IPS-20b (cell line): ENCODE measurements around the gene GRIA2.

Experiments used
- H3K27ac ChIP-seq: one replicate; pipeline ENCODE4 v1.5.1; 2013; ENCODE audit warnings: low read length
- H3K27me3 ChIP-seq: 2 replicates; pipeline ENCODE4 v1.6.1; 2013; ENCODE audit warnings: mild to moderate bottlenecking, low read length, inconsistent platforms; ENCODE audit not compliant: insufficient read depth
- H3K36me3 ChIP-seq: 2 replicates; pipeline ENCODE4 v1.6.1; 2013; ENCODE audit warnings: low read depth, mild to moderate bottlenecking, inconsistent platforms, low read length, moderate library complexity; ENCODE audit not compliant: insufficient read depth
- H3K4me1 ChIP-seq: 2 replicates; pipeline ENCODE4 v1.6.1; 2013; ENCODE audit warnings: mild to moderate bottlenecking, control low read depth, inconsistent platforms, low read length, moderate library complexity; ENCODE audit not compliant: insufficient read depth
- H3K4me3 ChIP-seq: 2 replicates; pipeline ENCODE4 v1.5.1; 2013; ENCODE audit warnings: mild to moderate bottlenecking, low read length, inconsistent platforms
- H3K9ac ChIP-seq: 2 replicates; pipeline ENCODE4 v1.6.1; 2013; ENCODE audit warnings: low read depth, mild to moderate bottlenecking, inconsistent platforms, low read length, moderate library complexity
- H3K9me3 ChIP-seq: 2 replicates; pipeline ENCODE4 v1.6.1; 2013; ENCODE audit warnings: mild to moderate bottlenecking, low read depth, low read length, inconsistent platforms; ENCODE audit not compliant: insufficient read depth

Gene GRIA2

DNA sequence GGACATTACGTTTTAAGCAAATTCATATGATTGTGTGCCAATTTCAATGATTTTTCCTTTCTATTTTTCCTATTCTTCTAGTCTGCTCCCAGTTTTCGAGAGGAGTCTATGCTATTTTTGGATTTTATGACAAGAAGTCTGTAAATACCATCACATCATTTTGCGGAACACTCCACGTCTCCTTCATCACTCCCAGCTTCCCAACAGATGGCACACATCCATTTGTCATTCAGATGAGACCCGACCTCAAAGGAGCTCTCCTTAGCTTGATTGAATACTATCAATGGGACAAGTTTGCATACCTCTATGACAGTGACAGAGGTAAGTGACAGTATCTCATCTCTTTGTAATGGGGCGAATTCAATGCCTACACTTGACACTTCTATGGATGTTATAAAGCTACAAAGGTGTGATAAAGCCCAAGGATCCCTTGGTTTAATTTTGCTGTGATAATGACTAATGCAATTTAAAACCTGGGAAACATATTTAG is 83.0 kb downstream of the GRIA2 start:
- Histone ChIP-seq H3K9ac (no peak overlapping the region), H3K36me3 (no peaks in the 10 kb centered on the region), H3K4me3 (no peak overlapping the region), H3K4me1 (no peaks in the 10 kb centered on the region), H3K9me3 (no peaks in the 10 kb centered on the region), H3K27me3 (no peaks in the 10 kb centered on the region), H3K27ac (no peak overlapping the region)

DNA sequence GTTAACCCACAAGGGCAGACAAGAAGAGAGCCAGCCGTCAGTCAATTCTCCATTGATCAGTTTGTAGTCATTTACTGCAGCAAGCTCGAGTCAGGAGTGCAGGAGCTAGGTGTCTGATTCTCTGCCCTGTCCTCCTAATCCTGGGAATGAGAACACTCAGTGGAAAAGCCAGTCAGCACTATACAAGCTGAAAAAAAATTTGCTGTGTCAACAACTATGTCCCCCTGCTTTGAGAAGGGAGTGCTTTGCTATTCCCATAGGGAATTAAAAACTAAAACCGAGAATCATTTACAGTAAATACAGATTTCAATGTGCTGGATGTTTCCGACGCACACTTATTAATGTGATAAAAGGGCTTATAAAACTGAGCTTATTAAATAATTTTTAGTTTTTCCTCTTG is 84.2 kb downstream of the GRIA2 start:
- Histone ChIP-seq H3K4me1 (no peaks in the 10 kb centered on the region), H3K27ac (no peak overlapping the region), H3K9ac (no peak overlapping the region), H3K4me3 (no peak overlapping the region), H3K36me3 (no peaks in the 10 kb centered on the region), H3K27me3 (no peaks in the 10 kb centered on the region), H3K9me3 (no peaks in the 10 kb centered on the region)

DNA sequence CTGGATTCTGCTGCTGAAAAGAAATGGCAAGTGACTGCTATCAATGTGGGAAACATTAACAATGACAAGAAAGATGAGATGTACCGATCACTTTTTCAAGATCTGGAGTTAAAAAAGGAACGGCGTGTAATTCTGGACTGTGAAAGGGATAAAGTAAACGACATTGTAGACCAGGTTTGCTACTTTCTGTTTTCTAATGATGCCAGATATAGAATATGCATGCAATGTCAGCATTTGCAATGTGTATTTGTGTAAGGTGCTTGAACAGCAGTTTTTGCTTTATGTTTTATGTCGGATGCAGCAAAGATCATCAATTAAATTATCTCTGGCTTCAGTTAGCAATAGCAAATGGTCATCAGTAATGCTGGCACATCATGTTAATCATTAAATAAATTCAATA is 92.2 kb downstream of the GRIA2 start:
- H3K27ac ChIP-seq: no peak overlapping the region

GRCh38 chr4:157314906-157315305 is 94.4 kb downstream of the GRIA2 start:
- no peaks in the 10 kb centered on the region for H3K27me3 ChIP-seq
- H3K4me3 ChIP-seq: no peak overlapping the region
- H3K9ac ChIP-seq: no peak overlapping the region
- no peaks in the 10 kb centered on the region for H3K4me1 ChIP-seq
- H3K9me3 ChIP-seq: no peaks in the 10 kb centered on the region
- H3K27ac ChIP-seq: no peak overlapping the region
- H3K36me3 ChIP-seq: no peaks in the 10 kb centered on the region

More for the DNA sequence above, 92.2 kb downstream of the GRIA2 start:
- Histone ChIP-seq H3K36me3 (no peaks in the 10 kb centered on the region), H3K4me3 (no peak overlapping the region), H3K9me3 (no peaks in the 10 kb centered on the region), H3K27me3 (no peaks in the 10 kb centered on the region), H3K4me1 (no peaks in the 10 kb centered on the region), H3K9ac (no peak overlapping the region)

DNA sequence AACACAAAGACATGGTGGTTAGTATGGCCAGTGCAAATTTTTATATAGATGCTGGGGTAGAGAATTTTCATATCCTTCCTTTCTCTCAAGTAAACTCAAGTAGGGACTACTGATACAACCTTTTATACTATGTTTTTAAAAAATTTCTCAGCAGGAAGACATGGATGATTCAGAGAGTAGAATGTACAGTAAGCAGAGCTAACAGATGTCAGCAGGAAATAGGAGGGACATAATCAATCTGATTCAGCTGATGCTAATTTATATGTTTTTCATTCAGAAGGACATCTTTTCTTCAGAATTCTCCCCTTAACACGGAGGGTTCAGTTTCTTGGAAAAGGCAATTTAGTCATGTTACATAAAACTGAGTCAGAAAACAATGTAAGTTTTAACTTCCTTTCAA is 95.4 kb downstream of the GRIA2 start:
- H3K27ac ChIP-seq: no peak overlapping the region
- no peaks in the 10 kb centered on the region for H3K4me1 ChIP-seq

GRCh38 chr4:157320092-157320491 is 99.6 kb downstream of the GRIA2 start:
- H3K36me3 ChIP-seq: no peaks in the 10 kb centered on the region
- no peak overlapping the region for H3K27ac ChIP-seq
- H3K9ac ChIP-seq: no peak overlapping the region
- H3K27me3 ChIP-seq: no peaks in the 10 kb centered on the region
- H3K4me1 ChIP-seq: no peaks in the 10 kb centered on the region
- H3K4me3 ChIP-seq: no peak overlapping the region
- H3K9me3 ChIP-seq: no peaks in the 10 kb centered on the region

More for the DNA sequence above, 95.4 kb downstream of the GRIA2 start:
- H3K9ac ChIP-seq: no peak overlapping the region
- no peaks in the 10 kb centered on the region for H3K27me3 ChIP-seq
- no peak overlapping the region for H3K4me3 ChIP-seq
- H3K36me3 ChIP-seq: no peaks in the 10 kb centered on the region
- H3K9me3 ChIP-seq: no peaks in the 10 kb centered on the region

GRCh38 chr4:157327666-157328065 is 107.1 kb downstream of the GRIA2 start:
- H3K27ac ChIP-seq: no peak overlapping the region
- H3K9ac ChIP-seq: no peak overlapping the region
- no peaks in the 10 kb centered on the region for H3K9me3 ChIP-seq
- no peaks in the 10 kb centered on the region for H3K36me3 ChIP-seq
- no peaks in the 10 kb centered on the region for H3K4me1 ChIP-seq
- H3K4me3 ChIP-seq: no peak overlapping the region
- H3K27me3 ChIP-seq: no peaks in the 10 kb centered on the region

DNA sequence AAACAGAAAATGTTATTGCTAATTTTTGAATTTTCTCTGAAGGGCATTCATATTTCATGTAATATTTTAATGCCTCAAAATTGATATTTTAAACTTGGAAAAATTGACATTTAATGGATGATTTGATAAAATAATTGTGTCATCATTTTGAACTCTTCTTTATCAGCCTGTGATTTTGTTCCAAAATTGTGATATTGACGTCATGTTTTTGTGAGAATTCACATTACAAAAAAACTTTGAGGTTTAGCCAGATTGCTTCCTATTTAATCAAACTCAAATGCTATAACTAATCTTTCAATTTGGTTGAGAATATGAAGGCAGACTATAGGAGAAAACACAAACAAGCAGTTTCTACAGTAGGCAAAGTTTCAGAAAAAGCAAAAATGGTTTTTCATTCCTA is 137.4 kb downstream of the GRIA2 start:
- no peaks in the 10 kb centered on the region for H3K9me3 ChIP-seq

GRCh38 chr4:157358439-157358838 is 137.9 kb downstream of the GRIA2 start:
- no peaks in the 10 kb centered on the region for H3K9me3 ChIP-seq
- H3K27me3 ChIP-seq: no peaks in the 10 kb centered on the region
- H3K4me1 ChIP-seq: peaks cover 9% of the 10 kb centered on the region; the same call in 1 of the 2 replicates
- H3K4me3 ChIP-seq: no peak overlapping the region
- no peak overlapping the region for H3K27ac ChIP-seq
- H3K9ac ChIP-seq: no peak overlapping the region
- H3K36me3 ChIP-seq: no peaks in the 10 kb centered on the region

More for the DNA sequence above, 137.4 kb downstream of the GRIA2 start:
- Histone ChIP-seq H3K4me1 (peaks cover 9% of the 10 kb centered on the region; the same call in 1 of the 2 replicates), H3K36me3 (no peaks in the 10 kb centered on the region), H3K4me3 (no peak overlapping the region), H3K9ac (no peak overlapping the region), H3K27ac (no peak overlapping the region), H3K27me3 (no peaks in the 10 kb centered on the region)

GRCh38 chr4:157358851-157359250 is 138.3 kb downstream of the GRIA2 start:
- Histone ChIP-seq H3K4me3 (no peak overlapping the region), H3K9ac (no peak overlapping the region), H3K4me1 (peaks cover 9% of the 10 kb centered on the region; the same call in 1 of the 2 replicates), H3K27me3 (no peaks in the 10 kb centered on the region), H3K27ac (no peak overlapping the region), H3K36me3 (no peaks in the 10 kb centered on the region), H3K9me3 (no peaks in the 10 kb centered on the region)

DNA sequence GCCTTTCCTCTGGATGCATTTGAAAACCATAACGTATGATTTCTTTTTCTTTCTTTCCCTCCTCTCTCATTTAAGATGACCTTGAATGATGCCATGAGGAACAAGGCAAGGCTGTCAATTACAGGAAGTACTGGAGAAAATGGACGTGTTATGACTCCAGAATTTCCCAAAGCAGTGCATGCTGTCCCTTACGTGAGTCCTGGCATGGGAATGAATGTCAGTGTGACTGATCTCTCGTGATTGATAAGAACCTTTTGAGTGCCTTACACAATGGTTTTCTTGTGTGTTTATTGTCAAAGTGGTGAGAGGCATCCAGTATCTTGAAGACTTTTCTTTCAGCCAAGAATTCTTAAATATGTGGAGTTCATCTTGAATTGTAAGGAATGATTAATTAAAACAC is 142.8 kb downstream of the GRIA2 start:
- Histone ChIP-seq H3K4me3 (no peak overlapping the region), H3K27ac (no peak overlapping the region), H3K27me3 (no peaks in the 10 kb centered on the region), H3K4me1 (peaks cover 8% of the 10 kb centered on the region; the same call in 1 of the 2 replicates), H3K9ac (no peak overlapping the region), H3K36me3 (no peaks in the 10 kb centered on the region), H3K9me3 (no peaks in the 10 kb centered on the region)

DNA sequence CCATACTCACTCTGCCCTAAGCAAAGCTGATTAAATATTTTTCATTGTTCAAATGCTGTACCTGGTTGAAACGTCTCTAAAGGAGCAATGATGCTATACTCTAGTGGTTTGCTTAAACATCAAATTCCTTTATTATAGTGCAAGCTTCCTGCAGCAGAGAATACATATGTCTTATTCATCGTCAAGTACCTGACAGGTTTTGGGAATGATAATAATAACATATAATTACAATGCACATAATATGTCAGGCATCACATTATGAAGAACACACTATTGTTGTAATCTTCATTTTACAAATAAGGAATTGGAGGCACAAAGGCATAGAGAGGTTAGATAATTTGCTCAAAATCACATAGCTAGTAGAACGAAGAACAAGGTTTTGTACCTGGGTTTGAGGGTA is 151.6 kb downstream of the GRIA2 start:
- no peaks in the 10 kb centered on the region for H3K9me3 ChIP-seq
- no peaks in the 10 kb centered on the region for H3K36me3 ChIP-seq
- H3K27ac ChIP-seq: no peak overlapping the region
- H3K27me3 ChIP-seq: no peaks in the 10 kb centered on the region
- H3K4me1 ChIP-seq: no peaks in the 10 kb centered on the region
- H3K9ac ChIP-seq: no peak overlapping the region
- H3K4me3 ChIP-seq: no peak overlapping the region
